B cell (primary cell): ENCODE data around the gene TSC22D4. TPM values are rescaled to one million over a fixed set of nuclear protein-coding genes. Genes with fewer than 3 reads are reported as not detected.

ENCODE experiments used
- ATAC-seq: fragments of 200-7000 bp; cut with Tn5 transposase; one replicate; pipeline ENCODE4 v1.10.0; 2021; ENCODE audit warnings: low read depth, mild to moderate bottlenecking, moderate number of reproducible peaks, moderate library complexity
- CTCF ChIA-PET: fragments of 350-600 bp; sonication (Branson Sonifier 250); formaldehyde crosslinking; loops from one replicate; lab custom pipeline; 2021; ENCODE audit warnings: antibody characterized with exemption, inconsistent platforms; lab: Charles Lee
- POLR2A ChIA-PET: fragments of 350-600 bp; sonication (Branson Sonifier 250); formaldehyde crosslinking; loops from one replicate; lab custom pipeline; 2021; ENCODE audit warnings: antibody characterized with exemption; lab: Charles Lee
- DNase-seq: peaks from one replicate; pipeline ENCODE4 v3.0.0; 2013
- H2AFZ ChIP-seq: 2 replicates; pipeline ENCODE4 v1.6.1; 2012; ENCODE audit warnings: mild to moderate bottlenecking, low read depth, low read length; ENCODE audit not compliant: insufficient read depth, poor library complexity, severe bottlenecking
- H3K27ac ChIP-seq, 2 donors: 1 replicate in 1 of 2; 2 replicates in 1 of 2; pipeline ENCODE4 v1.5.1; 2012 to 2013; ENCODE audit warnings: low read length in 2 of 2, mild to moderate bottlenecking in 2 of 2, moderate library complexity in 1 of 2
- H3K27me3 ChIP-seq, 4 experiments: fragments of 200-600 bp in 1 of 4; sonication (generic) in 1 of 4; replicated peaks in 1 of 4; 1 replicate in 2 of 4; 2 replicates in 2 of 4; pipeline versions ENCODE4 v1.6.1 to v1.7.0; 2013 to 2016; ENCODE audit warnings: low read length in 3 of 4, mild to moderate bottlenecking in 2 of 4, mixed read lengths in 1 of 4, moderate library complexity in 1 of 4; ENCODE audit not compliant: insufficient read depth in 4 of 4, control insufficient read depth in 3 of 4; ENCODE audit errors: control extremely low read depth in 1 of 4
- H3K36me3 ChIP-seq, 2 experiments: replicated peaks in 1 of 2; 1 replicate in 1 of 2; 2 replicates in 1 of 2; pipeline versions ENCODE4 v1.6.1 to v1.7.1; 2013; ENCODE audit warnings: low read length in 1 of 2; ENCODE audit not compliant: insufficient read depth in 2 of 2, control insufficient read depth in 1 of 2; ENCODE audit errors: control extremely low read depth in 1 of 2, extremely low read depth in 1 of 2
- H3K4me1 ChIP-seq, 2 donors: fragments of 200-600 bp in 1 of 2; sonication (generic) in 1 of 2; 1 replicate in 1 of 2; 2 replicates in 1 of 2; pipeline versions ENCODE4 v1.5.1 to v1.6.1; 2013 to 2017; ENCODE audit warnings: low read length in 2 of 2; ENCODE audit not compliant: control insufficient read depth in 2 of 2, insufficient read depth in 2 of 2
- H3K4me2 ChIP-seq: replicated peaks from 2 replicates; pipeline ENCODE3; 2012; ENCODE audit warnings: mild to moderate bottlenecking, low read depth, low read length; ENCODE audit not compliant: poor library complexity, severe bottlenecking
- H3K4me3 ChIP-seq, 5 experiments: fragments of 200-600 bp in 1 of 5; sonication (generic) in 1 of 5; 1 replicate in 3 of 5; 2 replicates in 2 of 5; pipeline versions ENCODE4 v1.5.1 to v1.7.0; 2011 to 2016; ENCODE audit warnings: low read length in 4 of 5, mild to moderate bottlenecking in 4 of 5, low read depth in 2 of 5, control low read depth in 1 of 5, moderate library complexity in 1 of 5; ENCODE audit not compliant: insufficient read depth in 1 of 5; ENCODE audit errors: control extremely low read depth in 1 of 5, extremely low read depth in 1 of 5
- H3K79me2 ChIP-seq: fragments of 200-600 bp; sonication (generic); one replicate; pipeline ENCODE4 v1.6.0; 2016; ENCODE audit warnings: low read length; ENCODE audit not compliant: control insufficient read depth, insufficient read depth
- H3K9ac ChIP-seq: fragments of 200-600 bp; sonication (generic); 2 replicates; pipeline ENCODE4 v1.6.1; 2017; ENCODE audit warnings: mild to moderate bottlenecking, low read length, moderate library complexity
- H3K9me3 ChIP-seq, 3 donors: one replicate each; pipeline versions ENCODE4 v1.6.1 to v1.7.1; 2013; ENCODE audit warnings: low read length in 2 of 3; ENCODE audit not compliant: control insufficient read depth in 2 of 3, insufficient read depth in 1 of 3; ENCODE audit errors: control extremely low read depth in 1 of 3
- H4K20me1 ChIP-seq: 2 replicates; pipeline ENCODE4 v1.6.0; 2012; ENCODE audit warnings: mild to moderate bottlenecking, low read length; ENCODE audit not compliant: insufficient read depth, control insufficient read depth, poor library complexity, severe bottlenecking
- H3K27ac Mint-ChIP-seq: one replicate; pipeline ENCODE4 v1.8.0; 2021; ENCODE audit warnings: mixed read lengths
- H3K27me3 Mint-ChIP-seq: one replicate; pipeline ENCODE4 v1.8.0; 2021; ENCODE audit warnings: mixed read lengths
- H3K4me1 Mint-ChIP-seq: one replicate; pipeline ENCODE4 v1.8.0; 2021; ENCODE audit warnings: mixed read lengths
- H3K4me3 Mint-ChIP-seq: one replicate; pipeline ENCODE4 v1.8.0; 2021; ENCODE audit warnings: mixed read lengths
- H3K9me3 Mint-ChIP-seq: one replicate; pipeline ENCODE4 v1.8.0; 2022; ENCODE audit warnings: mixed read lengths; ENCODE audit not compliant: insufficient read depth
- CTCF ChIP-seq: fragments of 200-600 bp; IDR thresholded peaks from one replicate; pipeline ENCODE4 v1.8.0; 2022; ENCODE audit warnings: antibody characterized with exemption, mild to moderate bottlenecking
- EZH2 ChIP-seq: IDR thresholded peaks from 2 replicates; pipeline ENCODE4 v1.6.1; 2012; ENCODE audit warnings: borderline replicate concordance, low read depth, mild to moderate bottlenecking, moderate library complexity, low read length; ENCODE audit not compliant: insufficient read depth, poor library complexity, severe bottlenecking
- WGBS: methylation state at CpG from one replicate; pipeline ENCODE4 v1.1.5; 2013; ENCODE audit warnings: missing lambda C conversion rate; ENCODE audit not compliant: insufficient coverage; 5-methylcytosine and 5-hydroxymethylcytosine counted together
- intact Hi-C: fragments of 100-400 bp; cut with micrococcal nuclease; formaldehyde crosslinking; loops from one replicate; pipeline ENCODE4 v1.10.0; 2022
- polyA plus RNA-seq: library from polyadenylated mRNA; depleted of rRNA; stranded (reverse); fragments of >200 nt; gene quantifications from 2 replicates; pipeline ENCODE4 v1.2.3, GENCODE V29; 2012
- total RNA-seq, 2 donors: library from RNA; stranded (reverse); fragments of 120-200 nt in 1 of 2; gene quantifications; 1 replicate in 1 of 2; 2 replicates in 1 of 2; pipeline versions ENCODE4 v1.2.3 to v1.2.4, GENCODE V29; 2013 to 2022

The TSC22D4 gene
- total and polyA plus RNA-seq, 2 donors (not counting 1 experiment from before 2014, with no cell fraction given), result 80.2 to 92.8 TPM

- Histone ChIP-seq H3K27me3 (no peaks in the 10 kb centered on the region), H3K79me2 (peaks cover 50% of the 10 kb centered on the region), H3K4me2 (peak overlapping the region; percentile 97), H3K36me3 (peaks cover 1 to 24% of the 10 kb centered on the region in 2 experiments), H2AFZ (peak overlapping the region; percentile 78), H3K27ac (peak overlapping the region; percentile 47 to 89), H3K4me3 (peak overlapping the region; percentile 34 to 99 (median 96)), H4K20me1 (peaks cover 48% of the 10 kb centered on the region), H3K4me1 (peaks cover 34 to 55% of the 10 kb centered on the region in 2 donors), H3K9me3 (no peaks in the 10 kb centered on the region), H3K9ac (peak overlapping the region; percentile 96)
- WGBS, result 2% methylated on average over 25 of the region's 30 CpGs
- Mint-ChIP-seq H3K4me1 (peaks cover 44% of the 10 kb centered on the region), H3K27me3 (no peaks in the 10 kb centered on the region), H3K27ac (peak overlapping the region; percentile 85), H3K9me3 (no peaks in the 10 kb centered on the region), H3K4me3 (peak overlapping the region; percentile 97)
- intact Hi-C loops, result loop anchor here (5.0 to 10.0 kb wide), 2 partner anchors 228 to 375 kb away; partner anchors contain the start of genes POP7 and SLC12A9
- ATAC-seq, result no peak
- ChIA-PET CTCF (interaction anchor here (0.5 to 2.0 kb wide), 5 partner anchors 7 to 487 kb away, joined by 3 to 6 read pairs (median 4); no protein-coding TSS in a partner anchor), POLR2A (interaction anchor here (0.6 to 2.2 kb wide), 3 partner anchors 83 to 427 kb away, joined by 3 to 13 read pairs (median 5); partner anchors contain the start of genes FBXO24 and LRCH4)
- peak; percentile 38 for TF ChIP-seq CTCF
- no peak for TF ChIP-seq EZH2
- peak; percentile 39 for DNase-seq
These were observed 1.8 kb downstream of the TSC22D4 start for GRCh38 chr7:100476903-100477870.
